Femur (tissue), 1 donor: ENCODE data around the gene FAM200C.

Experiments used
- DNase-seq: peaks from one replicate; pipeline ENCODE4 v3.0.0-alpha.2; 2017

FAM200C gene

GRCh38 chr5:160419458-160420330, 19.8 kb upstream of the FAM200C start:
- DNase-seq, result no peak

GRCh38 chr5:160418561-160419457, 19.0 kb upstream of the FAM200C start, which contains the start of gene SLU7:
Gene SLU7 (minus strand): TSS chr5:160419081. CDS start chr5:160415294, 3,787 bp downstream.
- peak; percentile 98 for DNase-seq

- no peak for DNase-seq
Observed at GRCh38 chr5:160398806-160399205, 1.0 kb downstream of the FAM200C start.

- no peak for DNase-seq
Observed at GRCh38 chr5:160397492-160397891, 2.4 kb downstream of the FAM200C start.

- DNase-seq, result no peak
Observed at GRCh38 chr5:160395111-160395510, 4.7 kb downstream of the FAM200C start.

GRCh38 chr5:160390787-160391696, 8.8 kb downstream of the FAM200C start:
- DNase-seq, result no peak

- no peak for DNase-seq
Observed at GRCh38 chr5:160387445-160387844, 12.4 kb downstream of the FAM200C start.

GRCh38 chr5:160385496-160385895, 14.4 kb downstream of the FAM200C start:
- no peak for DNase-seq

- DNase-seq, result no peak
Observed at GRCh38 chr5:160384681-160385080, 15.2 kb downstream of the FAM200C start.

- no peak for DNase-seq
Observed at GRCh38 chr5:160382346-160382745, 17.5 kb downstream of the FAM200C start.

- DNase-seq, result no peak
Observed at GRCh38 chr5:160380041-160380440, 19.8 kb downstream of the FAM200C start.

GRCh38 chr5:160379511-160379910, 20.3 kb downstream of the FAM200C start:
- no peak for DNase-seq

GRCh38 chr5:160378330-160378729, 21.5 kb downstream of the FAM200C start:
- DNase-seq, result no peak

GRCh38 chr5:160377651-160378050, 22.2 kb downstream of the FAM200C start:
- no peak for DNase-seq

- DNase-seq, result no peak
Observed at GRCh38 chr5:160376416-160376815, 23.4 kb downstream of the FAM200C start.

GRCh38 chr5:160375701-160376100, 24.2 kb downstream of the FAM200C start:
- DNase-seq, result no peak

GRCh38 chr5:160375166-160375565, 24.7 kb downstream of the FAM200C start:
- no peak for DNase-seq

- DNase-seq, result no peak
Observed at GRCh38 chr5:160371294-160371693, 28.6 kb downstream of the FAM200C start.

- no peak for DNase-seq
Observed at GRCh38 chr5:160370713-160371034, 29.2 kb downstream of the FAM200C start.

GRCh38 chr5:160369990-160370712, 29.7 kb downstream of the FAM200C start, which contains the start of gene C1QTNF2:
Gene C1QTNF2 (minus strand): TSS chr5:160370626. CDS start chr5:160355011, 15,615 bp downstream.
- DNase-seq, result peak; percentile 88

GRCh38 chr5:160367885-160368284, 32.0 kb downstream of the FAM200C start:
- no peak for DNase-seq

GRCh38 chr5:160367261-160367660, 32.6 kb downstream of the FAM200C start:
- no peak for DNase-seq
